BLaER1 treated with 17β-estradiol and CSF1 and Interleukin-3, amounts not matched to agents 10 nM and 100 nM (cell line): ENCODE data around the gene ARSI.

ENCODE experiments used
- H3K27ac ChIP-seq, 11 experiments: shearing (Covaris generic); formaldehyde crosslinking; 2 replicates each; pipeline ENCODE4 v1.8.1; 2022
- H3K27me3 ChIP-seq, 11 experiments: shearing (Covaris generic); formaldehyde crosslinking; 2 replicates each; pipeline ENCODE4 v1.8.1; 2022
- H3K36me3 ChIP-seq, 11 experiments: shearing (Covaris generic); formaldehyde crosslinking; 2 replicates each; pipeline ENCODE4 v1.8.1; 2022
- H3K4me1 ChIP-seq, 10 experiments: shearing (Covaris generic); formaldehyde crosslinking; 2 replicates each; pipeline ENCODE4 v1.8.1; 2022
- H3K4me2 ChIP-seq, 11 experiments: shearing (Covaris generic); formaldehyde crosslinking; 2 replicates each; pipeline ENCODE4 v1.8.1; 2022
- H3K4me3 ChIP-seq, 10 experiments: shearing (Covaris generic); formaldehyde crosslinking; 2 replicates each; pipeline ENCODE4 v1.8.1; 2022
- H3K9ac ChIP-seq, 11 experiments: shearing (Covaris generic); formaldehyde crosslinking; 2 replicates each; pipeline ENCODE4 v1.8.1; 2022
- H3K9me3 ChIP-seq, 11 experiments: shearing (Covaris generic); formaldehyde crosslinking; replicated peaks in 1 of 11; 2 replicates each; pipeline ENCODE4 v1.8.1; 2022
- H4K20me1 ChIP-seq, 11 experiments: shearing (Covaris generic); formaldehyde crosslinking; 2 replicates each; pipeline ENCODE4 v1.8.1; 2022
- Cebpa-rat ChIP-seq, 11 experiments: shearing (Covaris generic); IDR thresholded peaks; 2 replicates each; pipeline ENCODE4 v1.8.1; 2022

ARSI gene

GRCh38 chr5:150271296-150271692, 31.4 kb downstream of the ARSI start:
- no peak overlapping the region for H3K9ac ChIP-seq
- peaks cover 0 to 12% (median 4%) of the 10 kb centered on the region in 10 experiments; a peak in 13 of 20 replicates for H3K4me1 ChIP-seq
- TF ChIP-seq Cebpa-rat (IDR thresholded peaks at IDR 0.05) = no peak
- no peaks in the 10 kb centered on the region for H3K36me3 ChIP-seq
- no peak overlapping the region for H3K4me3 ChIP-seq
- H3K9me3 ChIP-seq = no peaks in the 10 kb centered on the region
- H3K4me2 ChIP-seq = no peak overlapping the region
- no peaks in the 10 kb centered on the region for H3K27me3 ChIP-seq
- H4K20me1 ChIP-seq = no peaks in the 10 kb centered on the region
- no peak overlapping the region for H3K27ac ChIP-seq

DNA sequence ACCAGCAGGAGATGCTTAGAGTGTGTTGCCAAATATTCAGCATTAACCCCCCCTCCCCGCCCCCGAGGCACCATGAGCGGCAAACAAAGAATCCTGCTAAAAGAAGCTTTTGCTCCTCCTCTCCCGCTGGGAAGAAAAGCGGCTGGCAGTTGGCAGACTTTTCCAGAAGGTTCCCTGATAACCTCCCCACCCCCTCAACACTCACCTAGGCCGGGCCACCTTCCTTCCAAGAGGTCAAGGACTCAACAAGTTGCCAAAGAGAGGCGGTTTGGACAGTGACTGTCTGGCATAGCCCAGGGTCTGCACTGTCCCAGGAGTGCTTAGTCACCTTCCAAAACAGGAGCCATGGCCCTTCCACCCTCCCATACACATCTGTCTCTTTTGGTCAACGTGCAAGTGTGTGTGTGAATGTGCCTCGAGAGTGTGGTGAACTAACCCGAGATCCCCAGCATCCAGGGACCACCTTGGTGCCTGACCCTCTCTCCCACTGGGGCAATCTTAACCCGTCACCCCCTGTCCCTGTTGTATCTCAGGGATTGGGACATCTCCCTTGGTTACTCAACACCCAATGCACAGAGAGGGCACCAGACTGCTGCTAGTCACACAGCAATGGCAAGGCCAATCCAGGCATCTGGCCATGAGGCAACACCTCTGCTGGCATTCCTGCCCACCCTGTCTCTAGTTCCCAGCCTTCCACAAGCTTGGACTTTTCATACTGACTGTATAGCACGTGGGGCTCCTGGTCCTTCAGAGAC, 32.0 kb downstream of the ARSI start:
- Histone ChIP-seq H3K9ac (no peak overlapping the region), H3K27ac (no peak overlapping the region), H3K4me3 (no peak overlapping the region), H3K4me1 (peaks cover 5 to 17% (median 10%) of the 10 kb centered on the region in 10 experiments), H3K36me3 (no peaks in the 10 kb centered on the region), H4K20me1 (no peaks in the 10 kb centered on the region), H3K4me2 (0 out of 22 replicates have a peak overlapping the region, but pooled peaks of 1 of the 11 experiments have one; percentile 6), H3K27me3 (no peaks in the 10 kb centered on the region), H3K9me3 (no peaks in the 10 kb centered on the region)
- no peak for TF ChIP-seq Cebpa-rat (IDR thresholded peaks at IDR 0.05)

- Histone ChIP-seq H3K4me2 (0 out of 22 replicates have a peak overlapping the region, but pooled peaks of 2 of the 11 experiments have one; percentile 95 to 98), H3K9ac (no peak overlapping the region), H3K4me3 (no peak overlapping the region), H3K27me3 (no peaks in the 10 kb centered on the region), H3K27ac (no peak overlapping the region), H3K4me1 (peaks cover 32 to 56% (median 48%) of the 10 kb centered on the region in 10 experiments), H3K36me3 (no peaks in the 10 kb centered on the region), H4K20me1 (no peaks in the 10 kb centered on the region), H3K9me3 (no peaks in the 10 kb centered on the region)
- no peak for TF ChIP-seq Cebpa-rat (IDR thresholded peaks at IDR 0.05)
These were observed 35.8 kb downstream of the ARSI start for GRCh38 chr5:150266871-150267291.

GRCh38 chr5:150265870-150266383, 36.8 kb downstream of the ARSI start:
- Histone ChIP-seq H3K9ac (no peak overlapping the region; a peak in 1 of 22 replicates), H3K9me3 (no peaks in the 10 kb centered on the region), H3K4me2 (peak overlapping the region; percentile 67 to 98 (median 91); a peak in 20 of 22 replicates), H3K27ac (peak overlapping the region in 3 of 11 experiments; percentile 19 to 36 (median 22); a peak in 3 of 22 replicates), H3K4me3 (no peak overlapping the region), H3K36me3 (no peaks in the 10 kb centered on the region), H3K27me3 (no peaks in the 10 kb centered on the region), H4K20me1 (no peaks in the 10 kb centered on the region), H3K4me1 (peaks cover 32 to 65% (median 57%) of the 10 kb centered on the region in 10 experiments)
- TF ChIP-seq Cebpa-rat (IDR thresholded peaks at IDR 0.05) = no peak

DNA sequence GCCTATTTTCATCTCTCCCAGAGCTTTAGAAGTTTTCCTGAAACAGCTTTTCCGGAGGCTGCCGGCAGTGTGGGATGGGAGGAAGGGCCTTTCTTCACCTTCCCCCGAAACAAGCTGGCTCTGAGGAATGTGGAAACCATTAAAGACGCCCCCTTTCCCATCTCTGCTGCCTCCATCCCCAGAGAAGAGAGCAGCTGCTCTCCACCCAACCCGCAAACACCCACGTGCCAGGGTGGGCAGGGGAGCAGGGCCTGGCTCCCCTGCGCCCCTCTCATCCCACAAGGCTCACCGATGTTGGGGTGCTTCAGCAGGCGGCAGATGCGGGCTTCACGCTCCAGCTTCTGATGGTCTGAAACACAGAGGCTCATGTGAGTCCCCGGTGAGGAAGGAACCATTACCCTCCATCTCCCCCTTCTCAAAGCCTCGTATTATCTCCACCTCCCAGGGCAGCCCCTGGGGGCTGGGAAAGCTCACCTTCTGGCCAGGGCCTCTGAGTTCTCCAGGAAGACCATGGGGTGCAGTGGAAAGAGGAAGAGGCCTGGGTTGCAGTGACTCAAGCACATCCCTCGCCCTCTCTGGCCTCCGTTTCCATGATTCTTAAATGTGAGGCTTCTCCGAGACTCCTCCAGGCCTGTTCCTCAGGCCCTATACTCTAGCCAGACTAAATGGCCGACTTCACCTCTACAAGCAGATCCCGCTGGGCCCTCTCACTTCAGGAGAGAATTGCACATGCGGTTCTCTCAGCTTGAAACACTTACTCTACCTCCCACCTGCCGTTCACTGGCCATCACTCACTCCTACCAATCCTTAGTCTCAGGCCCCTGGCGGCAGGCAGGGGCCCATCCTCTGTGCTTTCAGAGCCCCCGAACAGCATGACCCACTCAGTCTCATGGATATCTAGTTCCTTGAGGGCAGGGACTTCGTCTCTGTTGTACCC, 37.8 kb downstream of the ARSI start:
- peak overlapping the region in 10 of 11 experiments; percentile 33 to 85 (median 79); a peak in 19 of 22 replicates for H3K27ac ChIP-seq
- peak overlapping the region in 2 of 10 experiments; percentile 51 to 64; a peak in 1 of 20 replicates for H3K4me3 ChIP-seq
- H3K4me1 ChIP-seq = peaks cover 32 to 69% (median 65%) of the 10 kb centered on the region in 10 experiments
- no peak for TF ChIP-seq Cebpa-rat (IDR thresholded peaks at IDR 0.05)
- no peaks in the 10 kb centered on the region for H3K9me3 ChIP-seq
- H3K9ac ChIP-seq = peak overlapping the region in 10 of 11 experiments; percentile 0 to 74 (median 66); a peak in 16 of 22 replicates
- H3K27me3 ChIP-seq = no peaks in the 10 kb centered on the region
- peak overlapping the region; percentile 67 to 98 (median 91) for H3K4me2 ChIP-seq
- no peaks in the 10 kb centered on the region for H3K36me3 ChIP-seq
- no peaks in the 10 kb centered on the region for H4K20me1 ChIP-seq

GRCh38 chr5:150263801-150264621, 38.7 kb downstream of the ARSI start:
- H3K4me1 ChIP-seq = peaks cover 32 to 79% (median 73%) of the 10 kb centered on the region in 10 experiments
- H3K4me2 ChIP-seq = peak overlapping the region; percentile 67 to 98 (median 91)
- TF ChIP-seq Cebpa-rat (IDR thresholded peaks at IDR 0.05) = peak in 7 of 11 experiments; percentile 29 to 86 (median 52); a peak in 8 of 22 replicates
- no peaks in the 10 kb centered on the region for H4K20me1 ChIP-seq
- peak overlapping the region in 10 of 11 experiments; percentile 0 to 74 (median 66); a peak in 17 of 22 replicates for H3K9ac ChIP-seq
- no peaks in the 10 kb centered on the region for H3K36me3 ChIP-seq
- H3K27me3 ChIP-seq = no peaks in the 10 kb centered on the region
- H3K4me3 ChIP-seq = peak overlapping the region in 7 of 10 experiments; percentile 25 to 64 (median 47); a peak in 12 of 20 replicates
- peak overlapping the region in 10 of 11 experiments; percentile 33 to 85 (median 79); a peak in 19 of 22 replicates for H3K27ac ChIP-seq
- H3K9me3 ChIP-seq = no peaks in the 10 kb centered on the region

DNA sequence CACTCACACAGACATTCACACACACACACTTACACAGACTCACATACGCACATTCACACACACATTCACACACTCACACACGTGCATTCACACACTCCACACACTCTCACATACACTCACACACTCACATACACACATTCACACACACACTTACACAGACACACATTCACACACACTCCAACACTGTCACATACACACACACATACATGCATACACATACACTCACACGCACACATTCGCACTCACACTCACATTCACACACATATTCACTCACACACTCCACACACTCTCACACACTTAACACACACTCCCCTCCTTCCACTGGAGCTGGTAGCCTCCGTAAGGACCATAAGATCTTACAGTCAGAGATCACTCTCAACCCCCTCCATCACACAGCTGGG, 39.3 kb downstream of the ARSI start:
- H3K36me3 ChIP-seq = no peaks in the 10 kb centered on the region
- peak overlapping the region; percentile 67 to 98 (median 91) for H3K4me2 ChIP-seq
- no peak for TF ChIP-seq Cebpa-rat (IDR thresholded peaks at IDR 0.05)

DNA sequence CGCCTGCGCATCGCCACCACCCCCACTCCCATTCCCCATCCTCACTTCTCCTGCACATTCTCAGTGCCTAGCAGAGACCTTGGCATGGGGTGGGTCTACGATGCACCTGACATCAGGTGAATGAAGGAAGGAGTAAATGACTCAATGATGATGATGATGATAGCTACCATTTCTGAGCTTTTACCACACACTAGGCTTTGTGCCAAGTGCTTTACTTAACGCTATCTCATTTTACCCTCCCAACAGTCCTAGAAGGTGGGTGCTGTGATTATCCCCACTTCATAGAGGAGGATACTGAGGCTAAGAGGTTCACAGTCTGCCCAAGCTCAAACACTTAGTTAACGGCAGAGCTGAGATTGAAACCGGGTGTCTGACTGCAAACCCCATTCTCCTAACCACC, 40.2 kb downstream of the ARSI start:
- Histone ChIP-seq H4K20me1 (no peaks in the 10 kb centered on the region), H3K27ac (peak overlapping the region in 1 of 11 experiments; percentile 80; a peak in 1 of 22 replicates), H3K27me3 (no peaks in the 10 kb centered on the region), H3K4me2 (peak overlapping the region in 10 of 11 experiments; percentile 83 to 98 (median 92); a peak in 19 of 22 replicates), H3K9me3 (no peaks in the 10 kb centered on the region), H3K4me1 (peaks cover 46 to 94% (median 88%) of the 10 kb centered on the region in 10 experiments), H3K36me3 (no peaks in the 10 kb centered on the region), H3K4me3 (no peak overlapping the region), H3K9ac (no peak overlapping the region)
- no peak for TF ChIP-seq Cebpa-rat (IDR thresholded peaks at IDR 0.05)

More for the DNA sequence above, 39.3 kb downstream of the ARSI start:
- Histone ChIP-seq H4K20me1 (no peaks in the 10 kb centered on the region), H3K4me3 (peak overlapping the region in 7 of 10 experiments; percentile 25 to 64 (median 47); a peak in 12 of 20 replicates), H3K4me1 (peaks cover 37 to 85% (median 79%) of the 10 kb centered on the region in 10 experiments), H3K9ac (peak overlapping the region in 9 of 11 experiments; percentile 39 to 74 (median 67); a peak in 17 of 22 replicates), H3K27ac (peak overlapping the region in 9 of 11 experiments; percentile 63 to 85 (median 80); a peak in 18 of 22 replicates), H3K27me3 (no peaks in the 10 kb centered on the region), H3K9me3 (no peaks in the 10 kb centered on the region)
